K562 (cell line): ENCODE measurements around the gene UBR1.

Experiments used
- CREB3 ChIP-seq: fragments of 450-650 bp; conservative IDR thresholded peaks from 2 replicates; pipeline ENCODE4 v1.6.1; 2016; ENCODE audit warnings: missing genetic modification characterization, low read depth, mild to moderate bottlenecking, missing compliant biosample characterization, moderate library complexity
- CTCF ChIP-seq, 3 experiments: IDR thresholded peaks in 2 of 3; conservative IDR thresholded peaks in 1 of 3; 2 replicates each; pipeline ENCODE4 v1.5.1; 2011 to 2012; ENCODE audit warnings: low read length in 3 of 3, mild to moderate bottlenecking in 3 of 3, control low read depth in 2 of 3, improper control_type of control experiment in 1 of 3, inconsistent platforms in 1 of 3, low read depth in 1 of 3, mixed read lengths in 1 of 3, moderate library complexity in 1 of 3; ENCODE audit not compliant: insufficient read depth in 2 of 3
- HLTF ChIP-seq: fragments of 450-650 bp; IDR thresholded peaks from 2 replicates; pipeline ENCODE4 v1.6.1; 2016
- RHOXF2B ChIP-seq: fragments of 250-450 bp; sonication (Bioruptor Pico); conservative IDR thresholded peaks from 2 replicates; pipeline ENCODE4 v1.5.1; 2021
- SMARCE1 ChIP-seq: fragments of 450-650 bp; IDR thresholded peaks from 2 replicates; pipeline ENCODE4 v1.7.1; 2016; ENCODE audit warnings: mild to moderate bottlenecking
- ZNF253 ChIP-seq: fragments of 250-450 bp; sonication (Bioruptor Pico); conservative IDR thresholded peaks from 2 replicates; pipeline ENCODE4 v1.6.1; 2021; ENCODE audit warnings: mild to moderate bottlenecking
- ZNF592 ChIP-seq: fragments of 450-650 bp; IDR thresholded peaks from 2 replicates; pipeline ENCODE4 v1.6.1; 2017; ENCODE audit warnings: antibody characterized with exemption, mild to moderate bottlenecking
- TF ChIP-seq, protein P1 (sequence below): fragments of 450-650 bp; IDR thresholded peaks from 2 replicates; pipeline ENCODE4 v1.6.1; 2017; ENCODE audit warnings: mild to moderate bottlenecking, moderate library complexity
- TF ChIP-seq, protein P2 (sequence below): fragments of 200-600 bp; sonication (generic); IDR thresholded peaks from one replicate; pipeline ENCODE4 v1.6.1; 2012; ENCODE audit warnings: mild to moderate bottlenecking, low read depth, low read length, inconsistent platforms

DNA sequence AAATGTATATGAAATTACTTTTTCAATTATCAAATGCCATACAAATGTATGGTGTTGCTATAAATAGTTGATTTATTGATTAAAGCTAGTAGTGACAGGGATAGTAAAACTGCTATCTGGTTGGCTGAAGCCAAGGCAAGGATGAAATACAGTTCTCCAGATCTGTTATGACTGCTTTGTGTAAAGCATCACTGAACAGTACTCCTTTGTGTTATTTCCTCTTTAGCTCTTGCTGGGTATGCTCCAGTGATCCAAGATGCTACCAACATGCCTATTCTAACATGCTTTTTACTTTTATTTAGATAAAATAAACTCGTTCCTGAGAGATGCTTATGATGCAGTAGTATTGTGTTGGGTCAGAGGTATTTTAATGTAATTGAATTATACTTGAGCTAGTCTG is 12.4 kb upstream of the UBR1 start:
- TF ChIP-seq, protein P1, sequence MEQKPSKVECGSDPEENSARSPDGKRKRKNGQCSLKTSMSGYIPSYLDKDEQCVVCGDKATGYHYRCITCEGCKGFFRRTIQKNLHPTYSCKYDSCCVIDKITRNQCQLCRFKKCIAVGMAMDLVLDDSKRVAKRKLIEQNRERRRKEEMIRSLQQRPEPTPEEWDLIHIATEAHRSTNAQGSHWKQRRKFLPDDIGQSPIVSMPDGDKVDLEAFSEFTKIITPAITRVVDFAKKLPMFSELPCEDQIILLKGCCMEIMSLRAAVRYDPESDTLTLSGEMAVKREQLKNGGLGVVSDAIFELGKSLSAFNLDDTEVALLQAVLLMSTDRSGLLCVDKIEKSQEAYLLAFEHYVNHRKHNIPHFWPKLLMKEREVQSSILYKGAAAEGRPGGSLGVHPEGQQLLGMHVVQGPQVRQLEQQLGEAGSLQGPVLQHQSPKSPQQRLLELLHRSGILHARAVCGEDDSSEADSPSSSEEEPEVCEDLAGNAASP: no peak
- TF ChIP-seq HLTF (no peak), CREB3 (tag) (no peak), RHOXF2B (CRISPR knock-in tag) (no peak), CTCF (IDR thresholded peaks at IDR 0.05 in 2 of 3, conservative IDR thresholded peaks at IDR 0.05 in 1 of 3; ENCODE audit: insufficient read depth in 2 of 3, low read depth in 1 of 3, low read length in 3 of 3) (no peak), ZNF592 (no peak), ZNF253 (no peak), SMARCE1 (no peak)
- TF ChIP-seq, protein P2, sequence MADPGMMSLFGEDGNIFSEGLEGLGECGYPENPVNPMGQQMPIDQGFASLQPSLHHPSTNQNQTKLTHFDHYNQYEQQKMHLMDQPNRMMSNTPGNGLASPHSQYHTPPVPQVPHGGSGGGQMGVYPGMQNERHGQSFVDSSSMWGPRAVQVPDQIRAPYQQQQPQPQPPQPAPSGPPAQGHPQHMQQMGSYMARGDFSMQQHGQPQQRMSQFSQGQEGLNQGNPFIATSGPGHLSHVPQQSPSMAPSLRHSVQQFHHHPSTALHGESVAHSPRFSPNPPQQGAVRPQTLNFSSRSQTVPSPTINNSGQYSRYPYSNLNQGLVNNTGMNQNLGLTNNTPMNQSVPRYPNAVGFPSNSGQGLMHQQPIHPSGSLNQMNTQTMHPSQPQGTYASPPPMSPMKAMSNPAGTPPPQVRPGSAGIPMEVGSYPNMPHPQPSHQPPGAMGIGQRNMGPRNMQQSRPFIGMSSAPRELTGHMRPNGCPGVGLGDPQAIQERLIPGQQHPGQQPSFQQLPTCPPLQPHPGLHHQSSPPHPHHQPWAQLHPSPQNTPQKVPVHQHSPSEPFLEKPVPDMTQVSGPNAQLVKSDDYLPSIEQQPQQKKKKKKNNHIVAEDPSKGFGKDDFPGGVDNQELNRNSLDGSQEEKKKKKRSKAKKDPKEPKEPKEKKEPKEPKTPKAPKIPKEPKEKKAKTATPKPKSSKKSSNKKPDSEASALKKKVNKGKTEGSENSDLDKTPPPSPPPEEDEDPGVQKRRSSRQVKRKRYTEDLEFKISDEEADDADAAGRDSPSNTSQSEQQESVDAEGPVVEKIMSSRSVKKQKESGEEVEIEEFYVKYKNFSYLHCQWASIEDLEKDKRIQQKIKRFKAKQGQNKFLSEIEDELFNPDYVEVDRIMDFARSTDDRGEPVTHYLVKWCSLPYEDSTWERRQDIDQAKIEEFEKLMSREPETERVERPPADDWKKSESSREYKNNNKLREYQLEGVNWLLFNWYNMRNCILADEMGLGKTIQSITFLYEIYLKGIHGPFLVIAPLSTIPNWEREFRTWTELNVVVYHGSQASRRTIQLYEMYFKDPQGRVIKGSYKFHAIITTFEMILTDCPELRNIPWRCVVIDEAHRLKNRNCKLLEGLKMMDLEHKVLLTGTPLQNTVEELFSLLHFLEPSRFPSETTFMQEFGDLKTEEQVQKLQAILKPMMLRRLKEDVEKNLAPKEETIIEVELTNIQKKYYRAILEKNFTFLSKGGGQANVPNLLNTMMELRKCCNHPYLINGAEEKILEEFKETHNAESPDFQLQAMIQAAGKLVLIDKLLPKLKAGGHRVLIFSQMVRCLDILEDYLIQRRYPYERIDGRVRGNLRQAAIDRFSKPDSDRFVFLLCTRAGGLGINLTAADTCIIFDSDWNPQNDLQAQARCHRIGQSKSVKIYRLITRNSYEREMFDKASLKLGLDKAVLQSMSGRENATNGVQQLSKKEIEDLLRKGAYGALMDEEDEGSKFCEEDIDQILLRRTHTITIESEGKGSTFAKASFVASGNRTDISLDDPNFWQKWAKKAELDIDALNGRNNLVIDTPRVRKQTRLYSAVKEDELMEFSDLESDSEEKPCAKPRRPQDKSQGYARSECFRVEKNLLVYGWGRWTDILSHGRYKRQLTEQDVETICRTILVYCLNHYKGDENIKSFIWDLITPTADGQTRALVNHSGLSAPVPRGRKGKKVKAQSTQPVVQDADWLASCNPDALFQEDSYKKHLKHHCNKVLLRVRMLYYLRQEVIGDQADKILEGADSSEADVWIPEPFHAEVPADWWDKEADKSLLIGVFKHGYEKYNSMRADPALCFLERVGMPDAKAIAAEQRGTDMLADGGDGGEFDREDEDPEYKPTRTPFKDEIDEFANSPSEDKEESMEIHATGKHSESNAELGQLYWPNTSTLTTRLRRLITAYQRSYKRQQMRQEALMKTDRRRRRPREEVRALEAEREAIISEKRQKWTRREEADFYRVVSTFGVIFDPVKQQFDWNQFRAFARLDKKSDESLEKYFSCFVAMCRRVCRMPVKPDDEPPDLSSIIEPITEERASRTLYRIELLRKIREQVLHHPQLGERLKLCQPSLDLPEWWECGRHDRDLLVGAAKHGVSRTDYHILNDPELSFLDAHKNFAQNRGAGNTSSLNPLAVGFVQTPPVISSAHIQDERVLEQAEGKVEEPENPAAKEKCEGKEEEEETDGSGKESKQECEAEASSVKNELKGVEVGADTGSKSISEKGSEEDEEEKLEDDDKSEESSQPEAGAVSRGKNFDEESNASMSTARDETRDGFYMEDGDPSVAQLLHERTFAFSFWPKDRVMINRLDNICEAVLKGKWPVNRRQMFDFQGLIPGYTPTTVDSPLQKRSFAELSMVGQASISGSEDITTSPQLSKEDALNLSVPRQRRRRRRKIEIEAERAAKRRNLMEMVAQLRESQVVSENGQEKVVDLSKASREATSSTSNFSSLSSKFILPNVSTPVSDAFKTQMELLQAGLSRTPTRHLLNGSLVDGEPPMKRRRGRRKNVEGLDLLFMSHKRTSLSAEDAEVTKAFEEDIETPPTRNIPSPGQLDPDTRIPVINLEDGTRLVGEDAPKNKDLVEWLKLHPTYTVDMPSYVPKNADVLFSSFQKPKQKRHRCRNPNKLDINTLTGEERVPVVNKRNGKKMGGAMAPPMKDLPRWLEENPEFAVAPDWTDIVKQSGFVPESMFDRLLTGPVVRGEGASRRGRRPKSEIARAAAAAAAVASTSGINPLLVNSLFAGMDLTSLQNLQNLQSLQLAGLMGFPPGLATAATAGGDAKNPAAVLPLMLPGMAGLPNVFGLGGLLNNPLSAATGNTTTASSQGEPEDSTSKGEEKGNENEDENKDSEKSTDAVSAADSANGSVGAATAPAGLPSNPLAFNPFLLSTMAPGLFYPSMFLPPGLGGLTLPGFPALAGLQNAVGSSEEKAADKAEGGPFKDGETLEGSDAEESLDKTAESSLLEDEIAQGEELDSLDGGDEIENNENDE: no peak
